Sigmoid colon (tissue), 7 donors: ENCODE results near the gene KIAA1549. TPM values are rescaled to one million over a fixed set of nuclear protein-coding genes. Genes with fewer than 3 reads are reported as not detected.

ENCODE experiments used
- DNase-seq: peaks from one replicate; pipeline ENCODE4 v3.0.0-alpha.2; 2019
- H3K27ac ChIP-seq, 4 donors: fragments of 200-600 bp; sonication (generic); one replicate each; pipeline ENCODE4 v1.5.1; 2016 to 2019; ENCODE audit warnings: mild to moderate bottlenecking in 1 of 4
- H3K27me3 ChIP-seq, 3 donors: fragments of 200-600 bp; sonication (generic); one replicate each; pipeline ENCODE4 v1.5.1; 2019; ENCODE audit warnings: mild to moderate bottlenecking in 1 of 3
- H3K36me3 ChIP-seq, 4 donors: fragments of 200-600 bp; sonication (generic); one replicate each; pipeline ENCODE4 v1.5.1; 2016 to 2019
- H3K4me1 ChIP-seq, 4 donors: fragments of 200-600 bp; sonication (generic); one replicate each; pipeline ENCODE4 v1.5.1; 2017 to 2019
- H3K4me3 ChIP-seq, 4 donors: fragments of 200-600 bp; sonication (generic); one replicate each; pipeline ENCODE4 v1.5.1; 2017 to 2019; ENCODE audit warnings: mild to moderate bottlenecking in 2 of 4, moderate library complexity in 1 of 4
- H3K9me3 ChIP-seq, 4 donors: fragments of 200-600 bp in 3 of 4; sonication (generic) in 3 of 4; one replicate each; pipeline versions ENCODE4 v1.5.1 to v1.6.1; 2013 to 2019
- CTCF ChIP-seq, 4 experiments: fragments of 450-650 bp in 3 of 4; fragments of 200-600 bp in 1 of 4; IDR thresholded peaks; one replicate each; pipeline ENCODE4 v1.5.1; 2016 to 2019; ENCODE audit warnings: antibody characterized with exemption in 4 of 4, mild to moderate bottlenecking in 3 of 4, moderate library complexity in 2 of 4
- EP300 ChIP-seq, 4 donors: sonication (generic); formaldehyde crosslinking; IDR thresholded peaks; one replicate each; pipeline ENCODE4 v1.6.1; 2017; ENCODE audit warnings: antibody characterized with exemption in 4 of 4
- POLR2A ChIP-seq, 2 donors: fragments of 450-650 bp; IDR thresholded peaks; one replicate each; pipeline ENCODE4 v1.6.1; 2016; ENCODE audit warnings: antibody characterized with exemption in 2 of 2, mild to moderate bottlenecking in 2 of 2, moderate library complexity in 2 of 2
- POLR2AphosphoS5 ChIP-seq, 4 donors: sonication (generic); formaldehyde crosslinking; IDR thresholded peaks; one replicate each; pipeline ENCODE4 v1.6.1; 2017; ENCODE audit warnings: antibody characterized with exemption in 4 of 4
- WGBS, 2 donors: extraction: QIAGEN DNeasy Blood & Tissue Kit; methylation state at CpG; one replicate each; pipeline ENCODE4 v1.1.7; 2013; 5-methylcytosine and 5-hydroxymethylcytosine counted together
- intact Hi-C: fragments of 100-400 bp; cut with DNase I; formaldehyde crosslinking; loops from one replicate; pipeline ENCODE4 v1.15.1; 2023
- polyA plus RNA-seq, 3 donors: library from polyadenylated mRNA; stranded (reverse); fragments of 200-250 nt; gene quantifications; one replicate each; pipeline ENCODE4 v1.2.3, GENCODE V29; 2013
- total RNA-seq, 4 donors: library from RNA; depleted of rRNA; stranded (reverse); fragments of >200 nt; gene quantifications; one replicate each; pipeline ENCODE4 v1.1.0, GENCODE V29; 2016
- donor health status: healthy with polysubstance abuse.
- donor health status: Bipolar disorder and iron deficiency.
- donor health status: healthy.

Gene KIAA1549
- total and polyA plus RNA-seq, 7 donors: under 0.01 to 3.0 (median 1.1) TPM

GRCh38 chr7:138949421-138950088, 31.6 kb downstream of the KIAA1549 start:
- H3K4me3 ChIP-seq: no peak overlapping the region
- no peaks in the 10 kb centered on the region for H3K4me1 ChIP-seq
- no peak overlapping the region for H3K27ac ChIP-seq
- H3K36me3 ChIP-seq: no peaks in the 10 kb centered on the region
- DNase-seq: no peak
- intact Hi-C loops: no loop called here
- H3K9me3 ChIP-seq: no peaks in the 10 kb centered on the region
- H3K27me3 ChIP-seq: no peaks in the 10 kb centered on the region
- TF ChIP-seq CTCF (IDR thresholded peaks at IDR 0.05) (no peak), EP300 (IDR thresholded peaks at IDR 0.05) (no peak), POLR2AphosphoS5 (IDR thresholded peaks at IDR 0.05) (no peak), POLR2A (IDR thresholded peaks at IDR 0.05) (no peak)
- 96% methylated on average over 12 of the region's 12 CpGs for WGBS, 2 donors

GRCh38 chr7:138948403-138948802, 32.8 kb downstream of the KIAA1549 start:
- no peak overlapping the region for H3K4me3 ChIP-seq
- DNase-seq: no peak
- no peaks in the 10 kb centered on the region for H3K4me1 ChIP-seq
- H3K27ac ChIP-seq: no peak overlapping the region
- TF ChIP-seq POLR2A (IDR thresholded peaks at IDR 0.05) (no peak), EP300 (IDR thresholded peaks at IDR 0.05) (no peak), CTCF (IDR thresholded peaks at IDR 0.05) (no peak), POLR2AphosphoS5 (IDR thresholded peaks at IDR 0.05) (no peak)
- WGBS, 2 donors: 79 to 80% methylated on average over 6 of the region's 6 CpGs
- no peaks in the 10 kb centered on the region for H3K9me3 ChIP-seq
- H3K27me3 ChIP-seq: no peaks in the 10 kb centered on the region
- H3K36me3 ChIP-seq: no peaks in the 10 kb centered on the region
- intact Hi-C loops: no loop called here

DNA sequence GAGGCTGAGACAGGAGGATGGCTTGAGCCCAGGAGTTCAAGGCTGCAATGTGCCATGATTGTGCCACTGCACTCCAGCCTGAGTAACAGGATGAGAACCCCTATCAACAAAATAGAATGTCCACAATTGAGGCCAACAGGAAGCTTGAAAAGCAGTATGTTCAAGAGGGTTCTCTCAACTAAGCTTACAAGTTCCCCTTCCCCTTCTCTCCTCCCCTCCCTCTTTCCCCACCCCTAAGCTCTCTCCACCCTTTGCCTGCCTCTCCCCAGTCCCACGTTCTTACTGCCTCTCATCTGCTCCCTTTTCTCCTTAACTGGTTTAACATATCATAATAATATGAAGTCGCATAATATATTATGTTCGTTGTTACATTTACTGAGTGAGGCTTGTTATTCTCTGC, 35.4 kb downstream of the KIAA1549 start:
- 63 to 69% methylated on average over 3 of the region's 3 CpGs for WGBS, 2 donors
- no peak for DNase-seq
- Histone ChIP-seq H3K27me3 (no peaks in the 10 kb centered on the region), H3K9me3 (no peaks in the 10 kb centered on the region), H3K27ac (no peak overlapping the region), H3K36me3 (no peaks in the 10 kb centered on the region), H3K4me1 (no peaks in the 10 kb centered on the region), H3K4me3 (no peak overlapping the region)
- intact Hi-C loops: no loop called here
- TF ChIP-seq POLR2A (IDR thresholded peaks at IDR 0.05) (no peak), POLR2AphosphoS5 (IDR thresholded peaks at IDR 0.05) (no peak), EP300 (IDR thresholded peaks at IDR 0.05) (no peak), CTCF (IDR thresholded peaks at IDR 0.05) (no peak)

DNA sequence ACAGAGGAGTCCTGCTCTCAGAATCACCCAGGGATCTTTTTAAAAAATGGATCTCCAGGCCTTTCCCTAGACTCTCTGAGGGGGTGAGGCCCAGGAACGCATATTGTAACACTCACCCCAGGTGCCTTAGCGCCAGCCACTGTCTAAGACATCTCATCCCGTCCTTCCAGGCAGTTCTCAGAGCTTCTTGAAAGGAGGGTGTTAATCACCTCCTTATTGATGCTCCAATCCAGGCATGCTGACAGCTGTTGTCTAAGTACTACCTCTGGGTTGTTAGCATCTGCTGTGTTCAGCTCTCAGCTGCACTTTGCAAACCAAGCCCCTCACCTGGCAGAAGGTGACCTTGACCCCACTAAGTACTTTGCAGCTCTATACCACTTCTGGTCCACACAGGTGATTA, 36.0 kb downstream of the KIAA1549 start:
- Histone ChIP-seq H3K4me1 (no peaks in the 10 kb centered on the region), H3K36me3 (no peaks in the 10 kb centered on the region), H3K4me3 (no peak overlapping the region), H3K9me3 (no peaks in the 10 kb centered on the region), H3K27ac (no peak overlapping the region), H3K27me3 (no peaks in the 10 kb centered on the region)
- WGBS, 2 donors: 76 to 90% methylated on average over 3 of the region's 3 CpGs
- TF ChIP-seq EP300 (IDR thresholded peaks at IDR 0.05) (no peak), POLR2AphosphoS5 (IDR thresholded peaks at IDR 0.05) (no peak), POLR2A (IDR thresholded peaks at IDR 0.05) (no peak), CTCF (IDR thresholded peaks at IDR 0.05) (no peak)
- DNase-seq: no peak
- intact Hi-C loops: no loop called here

- Histone ChIP-seq H3K27ac (no peak overlapping the region), H3K4me3 (no peak overlapping the region), H3K9me3 (no peaks in the 10 kb centered on the region), H3K4me1 (no peaks in the 10 kb centered on the region), H3K27me3 (no peaks in the 10 kb centered on the region), H3K36me3 (no peaks in the 10 kb centered on the region)
- WGBS, 2 donors: 87 to 93% methylated on average over 2 of the region's 2 CpGs
- TF ChIP-seq EP300 (IDR thresholded peaks at IDR 0.05): no peak
- TF ChIP-seq POLR2A (IDR thresholded peaks at IDR 0.05): no peak
- no peak for TF ChIP-seq POLR2AphosphoS5 (IDR thresholded peaks at IDR 0.05)
- TF ChIP-seq CTCF (IDR thresholded peaks at IDR 0.05): no peak
- intact Hi-C loops: no loop called here
- no peak for DNase-seq
Measured at GRCh38 chr7:138944592-138944991, 36.6 kb downstream of the KIAA1549 start.
